Stimulated activated CD4-positive, alpha-beta T cell treated with anti-CD3 and anti-CD28 coated beads, Interleukin-15, amount 100 ng/mL, for 24 hours (primary cell): Measurements from ENCODE around the gene ZNF689.
"Not testable (repeated sequence)": the region's sequence is repeated elsewhere in the genome, so short reads cannot be mapped to it uniquely, and the experiment has no call there.

Source experiments
- DNase-seq: peaks from one replicate; pipeline ENCODE4 v3.0.0-alpha.2; 2020

ZNF689 gene

DNA sequence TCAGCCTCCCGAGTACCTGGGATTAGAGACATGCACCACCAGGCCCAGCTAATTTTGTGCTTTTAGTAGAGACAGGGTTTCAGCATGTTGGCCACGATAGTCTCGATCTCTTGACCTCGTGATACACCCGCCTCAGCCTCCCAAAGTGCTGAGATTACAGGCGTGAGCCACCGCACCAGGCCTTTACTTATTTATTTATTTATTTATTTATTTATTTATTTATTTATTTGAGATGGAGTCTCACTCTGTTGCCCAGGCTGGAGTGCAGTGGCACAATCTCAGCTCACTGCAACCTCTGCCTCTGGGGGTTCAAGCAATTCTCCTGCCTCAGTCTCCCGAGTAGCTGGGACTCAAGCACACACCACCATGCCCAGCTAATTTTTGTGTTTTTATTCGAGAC lies 19.3 kb downstream of the ZNF689 start:
- DNase-seq, result not testable (repeated sequence)

DNA sequence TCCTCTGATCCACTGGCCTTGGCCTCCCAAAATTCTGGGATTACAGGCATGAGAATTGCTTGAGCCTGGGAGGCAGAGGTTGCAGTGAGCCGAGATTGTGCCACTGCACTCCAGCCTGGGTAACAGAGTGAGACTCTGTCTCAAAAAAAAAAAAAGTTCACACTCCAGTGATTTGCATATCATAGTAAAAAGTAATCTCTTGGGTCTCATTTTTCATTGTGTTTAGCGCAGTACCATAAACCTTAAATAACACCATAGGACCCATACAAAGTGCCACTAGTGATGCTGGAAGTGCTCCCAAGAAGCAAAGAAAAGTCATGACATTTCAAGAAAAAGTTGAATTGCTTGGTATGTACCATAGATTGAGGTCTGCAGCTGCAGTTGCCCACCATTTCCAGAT lies 20.6 kb downstream of the ZNF689 start:
- not testable (repeated sequence) for DNase-seq

DNA sequence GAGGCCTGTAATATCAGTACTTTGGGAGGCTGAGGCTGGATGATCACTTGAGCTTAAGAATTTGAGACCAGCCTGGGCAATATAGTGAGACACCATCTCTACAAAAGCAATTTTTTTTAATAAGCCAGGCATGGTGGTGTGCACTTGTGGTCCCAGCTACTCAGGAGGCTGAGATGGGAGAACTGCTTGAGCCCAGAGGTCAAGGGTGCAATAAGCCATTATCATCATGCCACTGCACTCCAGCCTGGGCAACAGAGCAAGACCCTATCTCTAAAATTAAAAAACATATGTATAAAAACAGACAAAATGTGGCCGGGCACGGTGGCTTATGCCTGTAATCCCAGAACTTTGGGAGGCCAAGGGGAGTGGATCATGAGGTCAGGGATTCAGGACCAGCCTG lies 21.5 kb downstream of the ZNF689 start:
- DNase-seq, result no peak

DNA sequence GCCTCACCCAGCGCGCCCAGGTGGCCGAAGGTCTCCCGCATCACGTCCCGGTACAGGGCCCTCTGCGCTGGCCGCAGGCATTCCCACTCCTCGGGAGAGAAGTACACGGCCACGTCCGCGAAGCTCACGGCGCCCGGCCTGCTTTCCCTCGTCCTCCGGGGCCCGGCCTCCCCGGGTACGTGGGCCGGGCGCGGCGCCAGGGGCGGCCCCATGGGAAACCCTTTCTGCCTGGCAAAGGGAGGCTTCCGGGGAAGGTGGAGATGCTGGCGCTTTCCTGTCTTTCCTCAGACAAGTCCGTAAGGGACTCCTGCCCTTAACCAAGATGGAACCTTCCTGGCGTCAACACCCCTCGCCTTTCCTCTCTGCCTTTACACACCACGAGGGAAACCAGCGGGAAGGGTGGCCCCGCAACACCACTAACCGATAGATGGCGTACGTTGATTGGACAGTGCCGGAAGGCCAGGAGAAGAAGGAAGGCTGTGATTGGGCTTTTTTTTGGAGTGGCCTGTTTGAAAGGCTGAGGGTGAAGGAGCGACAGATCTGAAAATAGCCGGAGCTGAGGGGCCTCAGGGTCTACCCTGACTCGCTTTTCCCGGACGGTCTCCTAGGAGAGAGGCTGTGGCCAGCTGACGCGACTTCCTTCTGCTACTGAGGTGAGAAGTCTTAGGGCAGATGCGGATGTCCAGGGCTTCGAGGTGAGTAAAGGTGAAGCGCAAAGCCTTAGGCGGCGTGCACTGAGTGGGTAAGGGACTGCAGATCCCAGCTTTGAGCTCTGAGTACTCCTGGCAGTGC lies 24.6 kb downstream of the ZNF689 start, which contains the start of gene ZNF785:
Gene ZNF785, minus strand, starts transcription at position 298 of the 792 bp plus-strand sequence. Its CDS starts 86 bp downstream, at position 212.
- peak; percentile 95 for DNase-seq

DNA sequence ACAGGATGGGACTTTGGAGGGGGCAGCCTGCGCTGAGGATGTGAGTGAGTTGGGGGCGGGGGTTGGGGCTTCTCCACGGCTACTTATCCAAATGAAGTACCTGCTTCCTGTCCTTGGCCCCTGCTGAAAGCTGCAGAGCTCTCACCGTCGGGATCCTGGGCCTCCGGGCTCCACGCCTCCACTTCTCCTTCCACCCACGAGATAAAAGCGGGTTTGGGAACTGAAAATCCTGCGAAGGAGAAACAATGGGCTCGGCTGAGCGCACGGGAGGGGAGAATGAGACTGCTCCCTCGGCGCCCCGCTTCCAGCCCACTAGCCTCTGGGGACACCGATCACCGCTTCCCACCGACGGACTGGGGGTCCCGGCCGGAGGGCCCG lies 25.2 kb downstream of the ZNF689 start:
- peak; percentile 46 for DNase-seq

DNA sequence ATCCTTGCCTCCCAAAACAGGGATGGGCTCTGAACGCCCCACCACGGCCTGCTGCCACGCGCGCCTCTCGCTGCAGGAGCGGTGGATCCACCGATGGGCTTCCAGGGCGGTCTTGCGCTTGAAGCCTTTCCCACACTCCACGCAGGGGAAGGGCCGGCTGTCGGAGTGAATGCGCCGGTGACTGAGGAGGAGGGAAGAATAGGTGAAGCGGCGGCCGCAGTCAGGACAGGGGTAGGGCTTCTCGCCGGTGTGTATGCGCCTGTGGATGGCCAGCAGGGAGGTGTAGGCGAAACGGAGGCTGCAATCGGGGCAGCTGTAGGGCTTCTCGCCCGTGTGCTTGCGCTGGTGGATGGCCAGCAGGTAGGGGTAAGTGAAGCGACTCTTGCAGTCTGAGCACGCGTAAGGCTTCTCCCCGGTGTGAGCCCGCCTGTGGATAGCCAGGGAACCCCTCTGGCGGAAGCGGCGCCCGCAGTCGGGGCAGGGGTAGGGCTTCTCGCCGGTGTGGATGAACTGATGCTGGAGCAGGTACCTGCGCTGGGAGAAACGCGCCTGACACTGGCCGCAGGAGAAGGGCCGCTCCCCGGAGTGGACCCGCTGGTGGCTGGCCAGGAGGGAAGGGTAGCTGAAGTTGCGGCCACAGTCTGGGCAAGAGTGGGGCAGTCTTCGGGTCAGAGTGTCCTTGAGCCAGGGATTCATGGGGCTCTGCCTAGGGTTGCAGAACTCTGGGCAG lies 27.4 kb downstream of the ZNF689 start:
- DNase-seq, result no peak

DNA sequence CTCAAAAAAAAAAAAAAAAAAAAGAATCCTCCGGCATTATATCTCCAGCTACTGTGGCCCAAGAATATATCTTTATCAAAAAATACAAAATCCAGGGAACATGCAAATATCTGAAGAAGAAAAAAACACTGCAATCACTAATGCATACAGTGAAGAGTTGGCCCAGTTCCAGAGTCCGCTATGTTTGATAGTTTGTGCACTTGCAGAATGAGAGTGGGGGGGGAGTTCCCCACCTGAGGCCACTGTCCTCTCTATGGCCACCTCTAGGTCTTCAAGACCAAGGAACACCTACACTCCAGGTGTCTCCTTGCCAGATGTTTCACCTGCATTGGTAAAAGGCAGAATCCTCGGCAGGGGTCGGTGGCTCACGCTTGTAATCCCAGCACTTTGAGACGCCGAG lies 28.7 kb downstream of the ZNF689 start:
- no peak for DNase-seq

DNA sequence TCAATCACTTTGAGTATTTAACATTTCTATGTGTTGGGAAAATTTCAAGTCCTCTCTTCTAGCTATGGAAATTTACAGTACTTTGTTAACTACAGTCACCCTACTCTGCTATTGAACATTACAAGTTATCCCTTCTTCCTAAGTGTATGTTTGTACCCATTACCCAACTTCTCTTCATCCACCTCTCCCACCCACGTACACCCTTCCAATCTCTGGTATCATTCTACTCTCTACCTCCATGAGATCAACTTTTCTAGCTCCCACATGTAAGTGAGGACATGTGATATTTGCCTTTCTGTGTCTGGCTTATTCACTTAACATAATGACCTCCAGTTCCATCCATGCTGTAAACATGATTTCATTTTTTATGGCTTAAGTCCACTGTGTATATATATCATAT lies 35.5 kb downstream of the ZNF689 start:
- no peak for DNase-seq

DNA sequence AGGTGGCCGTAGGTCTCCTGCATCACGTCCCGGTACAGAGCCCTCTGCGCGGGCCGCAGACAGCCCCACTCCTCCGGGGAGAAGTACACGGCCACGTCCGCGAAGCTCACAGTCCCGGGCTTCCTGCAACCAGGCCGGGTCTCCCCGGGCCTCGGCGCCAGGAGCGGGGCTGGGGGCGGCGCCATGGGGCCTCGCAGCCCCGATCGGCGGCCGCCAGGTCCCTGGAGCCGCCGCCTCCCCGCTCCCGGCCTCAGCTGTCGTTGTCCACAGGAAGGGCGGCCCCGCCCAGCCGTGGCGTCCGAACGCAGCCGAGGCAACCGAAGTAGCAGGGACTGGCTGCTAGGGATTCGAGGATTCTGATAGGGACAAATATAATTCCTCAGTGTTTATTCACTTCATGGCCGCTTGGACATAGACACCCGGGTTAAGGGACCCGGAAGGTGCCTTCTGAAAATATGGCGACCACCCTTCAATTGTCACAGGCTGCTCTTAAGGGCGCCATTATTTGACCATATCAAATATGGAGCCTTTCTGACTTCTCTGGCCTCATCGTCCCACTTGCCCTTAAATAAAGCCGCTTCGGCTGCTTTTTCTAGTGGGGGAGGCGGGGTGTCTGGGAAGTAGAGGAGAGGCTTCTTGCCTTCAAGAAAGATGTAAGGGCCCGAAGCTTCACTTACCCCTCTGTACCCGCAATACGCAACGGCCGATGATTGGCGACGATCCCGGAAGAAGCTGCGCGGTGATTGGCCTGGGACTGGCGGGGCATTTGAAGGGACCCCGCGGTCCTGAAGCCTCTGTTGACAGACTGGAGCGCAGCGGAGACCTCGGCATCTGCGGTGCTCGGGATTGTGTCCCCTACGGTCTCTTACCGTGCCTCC lies 38.5 kb downstream of the ZNF689 start, which contains the start of gene ZNF688:
Gene ZNF688, minus strand, starts transcription at position 270 of the 878 bp plus-strand sequence. Its CDS starts 85 bp downstream, at position 185.
- peak; percentile 95 for DNase-seq

DNA sequence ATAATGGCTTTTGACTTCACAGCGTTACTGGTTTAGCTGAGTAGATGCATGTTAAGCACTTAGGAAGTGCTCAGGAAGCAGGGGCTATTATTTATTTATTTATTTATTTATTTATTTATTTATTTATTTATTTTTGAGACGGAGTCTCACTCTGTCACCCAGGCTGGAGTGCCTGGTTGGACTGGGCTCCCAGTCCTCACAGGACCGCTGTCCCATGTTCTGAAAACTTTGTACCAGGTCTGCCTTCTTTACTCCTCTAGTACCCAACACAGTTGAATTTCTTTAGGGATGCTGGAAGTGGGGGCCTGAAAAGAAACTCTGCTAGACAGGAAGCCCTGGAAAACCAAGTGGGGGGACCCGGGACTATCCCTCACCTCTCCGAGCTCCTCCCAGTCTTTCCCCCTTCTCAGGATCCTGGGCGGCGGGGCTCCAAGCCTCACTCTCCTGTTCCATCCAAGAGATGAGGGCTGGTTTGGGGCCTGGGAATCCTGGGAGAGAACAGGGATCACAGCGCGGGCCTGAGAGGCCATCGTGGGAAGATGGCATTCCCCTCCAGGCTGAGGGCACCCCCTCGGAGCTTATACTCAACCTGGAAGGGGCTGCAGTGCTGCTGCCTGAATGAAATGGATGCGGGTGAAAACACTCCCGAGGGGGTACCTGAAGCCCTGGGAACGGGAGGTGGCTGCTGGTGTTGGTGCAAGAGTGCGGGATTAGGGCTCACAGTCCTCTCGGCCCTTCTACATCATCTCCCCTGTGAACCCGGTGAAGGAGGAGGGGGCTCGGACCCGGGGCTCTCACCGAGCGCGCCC lies 39.3 kb downstream of the ZNF689 start:
- DNase-seq, result no peak

DNA sequence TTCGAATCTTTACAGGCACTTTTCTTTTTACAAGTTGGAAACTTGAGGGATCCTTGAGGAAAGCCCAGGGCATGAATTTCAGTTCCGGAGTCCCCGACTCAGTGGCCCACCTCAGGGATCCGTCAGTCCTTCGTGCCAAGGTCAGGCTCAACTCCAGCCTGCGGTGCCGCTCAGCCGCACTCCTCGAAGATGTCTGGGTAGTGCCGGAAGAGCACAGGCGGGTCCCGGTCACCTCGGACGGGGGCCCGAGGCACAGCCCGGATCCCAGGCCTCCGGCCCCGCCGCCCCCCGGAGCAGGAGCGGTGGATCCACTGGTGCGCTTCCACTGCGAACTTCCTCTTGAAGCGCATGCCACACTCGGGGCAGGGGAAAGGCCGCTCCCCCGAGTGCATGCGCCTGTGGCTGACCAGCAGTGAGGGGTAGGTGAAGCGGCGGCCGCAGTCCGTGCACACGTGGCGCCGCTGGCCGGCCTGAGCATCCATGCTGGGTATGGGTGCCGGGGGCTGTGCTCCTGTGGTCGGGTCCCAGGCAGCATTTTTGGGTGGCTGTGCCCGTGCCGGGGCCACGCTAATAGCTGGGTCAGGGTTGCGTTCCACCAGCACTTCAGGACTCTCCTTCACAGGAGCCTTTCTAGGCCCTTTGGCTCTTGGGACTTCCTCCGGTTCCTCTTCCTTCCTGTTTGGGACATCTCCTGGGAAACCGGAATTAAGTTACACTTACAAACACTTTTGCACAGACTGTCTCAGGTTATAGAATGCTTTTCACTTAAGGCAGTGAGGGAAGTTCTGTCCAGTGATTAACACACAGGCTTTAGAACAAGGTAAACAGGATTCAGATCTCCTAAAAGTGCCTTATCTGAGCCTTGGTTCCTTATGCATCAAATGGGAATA lies 40.2 kb downstream of the ZNF689 start:
- no peak for DNase-seq

DNA sequence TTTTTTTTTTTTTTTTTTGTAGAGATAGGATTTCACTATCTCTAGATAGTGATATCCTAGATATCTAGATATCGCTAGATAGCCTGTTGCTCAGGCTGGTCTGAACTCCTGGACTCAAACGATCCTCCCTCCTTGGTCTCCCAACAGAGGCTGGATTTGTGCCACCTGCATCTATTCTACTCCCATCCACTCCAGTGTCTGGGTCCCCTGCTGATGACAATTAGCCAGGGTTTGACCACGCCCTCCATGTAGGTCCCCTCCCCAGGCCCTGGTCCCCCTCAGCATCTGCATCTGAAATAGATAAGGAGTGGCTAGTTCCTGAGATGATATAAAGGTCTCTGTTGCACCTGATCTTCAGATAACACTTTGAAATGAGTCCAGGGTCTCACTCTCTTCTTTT lies 40.9 kb downstream of the ZNF689 start:
- DNase-seq, result no peak

DNA sequence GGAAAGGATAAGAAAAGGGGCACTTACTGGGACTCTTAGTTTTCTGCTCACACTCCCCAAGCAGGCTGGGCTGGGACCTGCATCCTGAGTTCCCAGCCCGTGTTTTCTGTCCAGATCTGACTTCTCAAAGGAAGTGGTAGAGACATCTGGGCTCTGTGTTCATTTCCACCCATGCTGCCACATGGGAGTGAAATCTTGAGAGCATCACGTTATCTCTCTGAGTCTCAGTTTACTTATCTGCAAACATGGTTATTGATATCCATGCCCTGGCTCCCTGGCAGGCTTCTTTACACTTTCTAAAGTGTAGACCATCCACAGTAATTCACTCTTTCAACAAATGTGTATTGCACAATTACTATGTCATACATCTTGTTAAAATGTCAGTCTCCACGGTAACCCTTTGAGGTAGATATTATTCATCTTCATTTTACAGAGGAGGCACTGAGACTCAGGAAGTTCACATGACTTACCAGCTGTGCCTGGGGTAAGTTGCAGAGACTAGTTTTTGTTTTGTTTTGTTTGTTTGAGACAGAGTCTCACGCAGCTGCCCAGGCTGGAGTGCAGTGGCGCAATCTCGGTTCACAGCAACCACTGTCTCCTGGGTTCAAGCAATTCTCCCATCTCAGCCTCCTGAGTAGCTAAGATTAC lies 42.1 kb downstream of the ZNF689 start:
- DNase-seq, result peak; percentile 46

DNA sequence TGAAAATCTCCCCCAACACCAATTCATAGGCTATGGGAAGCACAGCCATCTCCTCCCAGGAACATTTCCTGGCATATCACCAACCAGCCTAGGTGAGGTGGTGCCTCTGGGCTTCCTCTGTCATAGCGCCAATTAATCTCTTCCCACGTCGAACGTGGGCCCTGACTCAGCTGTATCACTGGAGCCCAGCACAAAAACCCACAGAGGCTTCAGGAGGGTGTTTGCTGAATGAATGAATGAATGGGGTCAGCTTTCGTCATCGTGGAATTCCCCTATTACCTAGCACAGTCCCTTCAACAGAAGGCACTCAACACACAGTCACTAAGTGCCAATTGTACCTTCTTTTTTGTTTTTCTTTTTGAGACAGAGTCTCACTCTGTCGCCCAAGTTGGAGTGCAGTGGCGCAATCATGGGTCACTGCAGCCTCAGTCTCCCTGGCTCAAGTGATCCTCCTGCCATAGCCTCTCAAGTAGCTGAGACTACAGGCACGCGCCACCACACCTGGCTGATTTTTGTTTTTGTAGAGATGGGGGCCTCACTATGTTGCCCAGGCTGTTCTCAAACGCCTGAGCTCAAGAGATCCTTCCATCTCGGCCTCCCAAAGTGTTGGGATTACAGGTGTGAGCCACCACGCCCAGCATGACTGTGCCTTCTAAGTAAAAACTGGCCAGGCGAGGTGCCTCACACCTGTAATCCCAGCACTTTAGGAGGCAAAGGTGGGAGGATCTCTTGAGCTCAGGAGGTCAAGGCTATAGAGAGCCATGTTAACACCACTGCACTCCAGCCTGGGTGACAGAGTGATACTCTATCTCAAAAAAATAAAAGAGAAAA lies 42.8 kb downstream of the ZNF689 start:
- peak; percentile 78 for DNase-seq

DNA sequence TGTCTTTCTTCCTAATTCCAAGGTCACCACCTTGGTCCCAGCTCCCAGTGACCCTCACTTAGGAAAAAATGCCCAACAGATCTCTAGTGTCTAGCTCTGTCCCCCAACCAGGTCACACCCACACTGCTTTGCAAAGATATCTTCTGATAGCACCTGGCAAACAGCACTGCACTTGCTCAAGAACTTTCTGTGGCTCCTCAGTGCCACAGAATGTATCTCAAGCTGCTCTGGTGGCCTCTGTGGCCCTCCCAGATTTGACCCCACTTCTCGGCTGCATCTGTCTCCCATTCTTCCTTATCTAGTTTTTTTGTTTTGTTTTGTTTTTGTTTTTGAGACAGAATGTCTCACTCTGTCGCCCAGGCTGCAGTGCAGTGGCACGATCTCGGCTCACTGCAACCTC lies 43.7 kb downstream of the ZNF689 start:
- DNase-seq, result no peak

DNA sequence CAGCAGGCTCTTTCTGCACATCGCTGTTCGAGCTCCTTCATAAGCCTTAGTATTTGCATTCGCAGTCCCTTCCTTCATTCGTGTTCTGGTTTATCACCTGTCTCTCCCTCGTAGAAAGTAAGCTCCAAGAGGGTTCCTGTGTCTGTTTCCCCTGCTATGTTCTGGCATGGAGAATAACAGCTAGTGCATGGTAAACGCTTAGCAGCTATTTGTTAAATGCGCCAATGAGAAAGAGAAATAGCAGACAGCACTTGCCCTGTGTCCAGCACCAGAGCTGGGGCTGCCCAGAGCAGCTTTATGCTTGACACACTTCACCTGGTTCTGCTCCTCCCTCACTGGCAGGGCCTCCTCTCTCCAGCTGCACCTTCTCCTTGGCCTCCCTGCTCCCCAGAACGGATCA lies 44.2 kb downstream of the ZNF689 start:
- DNase-seq, result no peak

DNA sequence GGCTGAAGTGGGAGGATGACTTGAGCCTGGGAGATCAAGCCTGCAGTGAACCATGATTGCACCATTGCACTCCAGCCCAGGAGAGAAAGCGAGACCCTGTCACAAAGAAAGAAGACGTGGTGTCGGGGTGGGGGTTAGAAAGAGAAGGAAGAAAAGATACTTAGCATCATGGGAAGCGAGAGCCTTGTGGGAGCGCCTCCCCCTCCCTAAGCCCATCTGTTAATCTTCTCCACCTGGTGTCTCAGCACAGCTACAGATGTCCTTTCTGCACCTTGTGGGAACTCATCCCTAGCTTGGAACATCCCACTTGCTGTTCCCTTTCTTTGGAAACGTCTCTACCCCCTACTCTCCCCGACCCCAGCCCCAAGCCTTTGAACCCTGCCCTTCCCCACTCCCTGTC lies 44.7 kb downstream of the ZNF689 start:
- no peak for DNase-seq

DNA sequence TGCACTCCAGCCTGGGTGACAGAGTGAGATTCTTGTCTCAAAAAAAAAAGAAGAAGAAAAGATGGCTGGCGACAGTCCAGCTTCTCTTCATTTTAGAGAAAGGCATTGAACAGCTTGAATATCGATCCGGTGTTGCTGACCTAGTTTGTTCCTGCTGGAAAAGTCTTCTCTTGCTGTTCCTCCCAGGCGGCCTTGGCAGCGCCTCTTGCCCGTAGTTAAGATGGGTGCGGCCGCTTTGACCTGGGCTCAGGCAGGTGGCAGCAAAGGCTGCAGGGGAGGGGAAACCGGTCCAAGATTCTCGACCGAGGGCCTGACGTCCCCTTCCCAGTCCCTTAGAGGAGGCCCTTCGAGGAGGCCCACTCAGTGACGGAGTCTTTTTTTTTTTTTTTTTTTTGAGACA lies 48.2 kb downstream of the ZNF689 start:
- DNase-seq, result no peak

DNA sequence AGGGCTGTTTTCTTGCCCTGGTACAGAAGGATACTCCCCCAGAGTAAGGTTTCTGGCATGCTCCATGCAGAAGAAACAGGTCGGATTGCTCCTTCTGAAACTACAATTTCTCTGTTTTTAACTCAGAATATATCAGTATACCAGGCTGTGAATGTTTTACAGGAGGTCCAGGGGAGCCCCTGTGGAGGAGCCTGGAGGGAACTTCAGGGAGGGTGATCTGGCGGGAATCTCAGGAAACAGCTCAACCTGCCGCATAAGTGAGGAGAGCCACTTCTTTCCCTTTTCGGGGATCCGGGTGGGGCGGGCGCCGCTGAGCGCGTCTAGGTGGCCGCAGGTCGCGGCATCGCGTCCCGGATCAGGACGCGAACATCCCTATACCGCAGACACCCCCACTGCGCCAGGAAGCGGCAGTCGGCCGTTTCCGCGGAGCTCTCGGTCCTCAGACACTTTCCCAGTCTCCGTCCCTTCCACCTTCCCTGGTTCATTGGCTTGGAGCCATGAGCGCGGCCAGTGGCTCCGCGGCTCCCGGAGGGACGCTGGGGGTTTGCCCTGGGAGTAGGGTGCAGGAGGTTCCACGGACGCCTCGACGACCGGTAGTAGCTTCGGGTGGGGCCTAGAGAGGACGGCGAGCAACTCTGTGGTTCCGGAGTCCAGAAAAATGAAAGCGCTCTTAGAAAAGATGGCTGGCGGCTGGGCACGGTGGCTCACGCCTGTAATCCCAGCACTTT lies 48.9 kb downstream of the ZNF689 start:
- peak; percentile 42 for DNase-seq
